HG03103 (cell line): Measurements from ENCODE around the gene IL1R2.

Experiments
- ATAC-seq: cut with Tn5 transposase; IDR thresholded peaks from one replicate; pipeline ENCODE4 v1.9.1; 2021; ENCODE audit warnings: low read depth; ENCODE audit not compliant: unreplicated experiment

IL1R2 gene

GRCh38 chr2:102074152-102074783, 82.5 kb downstream of the IL1R2 start:
- ATAC-seq: no peak

- ATAC-seq: no peak
Observed at GRCh38 chr2:102075479-102075878, 83.7 kb downstream of the IL1R2 start.

GRCh38 chr2:102076512-102076911, 84.8 kb downstream of the IL1R2 start:
- no peak for ATAC-seq
